Left lobe of liver (tissue), 2 donors: ENCODE data around the gene SDHAF4. TPM values are rescaled to one million over a fixed set of nuclear protein-coding genes. Genes with fewer than 3 reads are reported as not detected.
"Not testable (repeated sequence)": the region's sequence is repeated elsewhere in the genome, so short reads cannot be mapped to it uniquely, and the experiment has no call there.

Source experiments
- ATAC-seq: fragments of 200-7000 bp; cut with Tn5 transposase; one replicate; pipeline ENCODE4 v1.9.1; 2020; ENCODE audit warnings: mild to moderate bottlenecking, moderate library complexity
- DNase-seq: peaks from one replicate; pipeline ENCODE4 v3.0.0-alpha.2; 2020; ENCODE audit warnings: low spot score
- total RNA-seq: library from RNA; stranded (reverse); gene quantifications from one replicate; pipeline ENCODE4 v1.2.1, GENCODE V29; 2021
- donor health status: DM: no; HTN: no; CAD: no; lungs with moderate emphysema.
- donor health status: DM: no; HTN: yes; CAD: no.

Gene SDHAF4
- total RNA-seq, 1 donor from 2014 or later = 4.7 TPM

DNA sequence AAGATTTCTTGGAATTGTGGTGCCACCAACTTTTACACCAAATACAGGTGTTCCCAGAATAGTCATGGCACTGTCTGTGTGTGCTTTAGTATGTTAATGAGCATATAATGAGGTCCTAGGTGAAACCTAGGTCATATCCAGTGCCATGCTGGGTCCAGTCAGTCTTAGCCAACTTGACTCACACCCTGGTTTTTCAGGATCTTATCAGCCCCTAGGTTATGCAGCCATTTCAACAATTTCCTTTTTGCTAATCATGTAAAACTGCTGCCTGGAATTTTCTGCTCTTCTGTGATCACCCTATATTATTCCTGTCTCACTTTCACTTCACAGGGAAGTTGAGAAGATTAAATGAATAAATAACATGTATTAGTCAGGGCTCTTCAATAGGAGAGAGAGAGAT is 23.7 kb downstream of the SDHAF4 start:
- no peak for DNase-seq
- no peak for ATAC-seq

DNA sequence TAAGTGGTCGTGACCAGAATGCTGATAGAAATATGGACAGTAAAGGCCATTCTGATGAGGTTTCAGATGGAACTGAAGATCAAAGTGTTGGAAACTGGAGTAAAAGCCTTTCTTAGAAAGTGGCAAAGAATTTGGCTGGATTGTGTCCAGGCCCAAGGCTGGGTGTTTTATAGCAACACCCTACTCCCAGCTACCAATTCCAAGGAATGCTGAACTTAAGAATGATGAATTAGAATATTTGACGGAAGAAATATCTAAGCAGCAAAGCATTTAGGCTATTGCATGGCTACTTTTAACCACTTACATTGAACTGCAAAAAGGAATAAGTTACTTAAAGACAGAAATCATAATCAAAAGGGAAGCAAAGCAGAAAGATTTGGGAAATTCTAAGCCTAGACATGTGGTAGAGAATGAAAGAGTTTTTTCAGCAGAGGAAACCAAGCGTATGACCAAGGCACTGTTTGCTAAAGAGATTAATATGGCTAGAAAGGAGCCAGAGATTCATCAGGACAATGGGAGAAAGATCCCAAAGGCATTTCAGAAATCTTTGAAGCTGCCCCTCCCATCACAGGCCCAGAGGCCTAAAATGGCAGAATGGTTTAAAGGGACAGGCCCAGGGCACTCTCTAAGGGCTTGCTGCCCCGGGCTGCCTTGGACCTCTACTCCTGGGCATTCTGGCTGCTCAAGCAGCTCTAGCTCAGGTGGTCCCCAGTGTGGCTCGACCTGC is 25.8 kb downstream of the SDHAF4 start:
- DNase-seq (no peak), ATAC-seq (no peak)

DNA sequence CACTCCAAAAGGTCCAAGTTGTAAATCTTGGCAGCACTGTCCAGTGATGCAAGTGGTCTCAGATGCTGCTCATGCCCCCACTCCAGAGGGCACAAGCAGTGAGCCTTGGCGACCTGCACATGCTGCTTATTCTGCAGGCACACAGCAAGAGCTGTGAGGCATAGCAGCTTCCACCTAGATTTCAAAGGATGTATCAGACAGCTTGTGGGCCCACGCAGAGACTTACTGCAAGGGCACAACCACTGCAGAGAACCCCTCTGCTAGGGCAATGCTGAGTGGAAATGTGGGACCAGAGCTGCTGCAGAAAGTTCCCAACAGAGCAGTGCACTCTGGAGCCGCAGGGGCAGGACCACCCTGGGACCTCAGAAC is 26.4 kb downstream of the SDHAF4 start:
- ATAC-seq = no peak
- DNase-seq = no peak

DNA sequence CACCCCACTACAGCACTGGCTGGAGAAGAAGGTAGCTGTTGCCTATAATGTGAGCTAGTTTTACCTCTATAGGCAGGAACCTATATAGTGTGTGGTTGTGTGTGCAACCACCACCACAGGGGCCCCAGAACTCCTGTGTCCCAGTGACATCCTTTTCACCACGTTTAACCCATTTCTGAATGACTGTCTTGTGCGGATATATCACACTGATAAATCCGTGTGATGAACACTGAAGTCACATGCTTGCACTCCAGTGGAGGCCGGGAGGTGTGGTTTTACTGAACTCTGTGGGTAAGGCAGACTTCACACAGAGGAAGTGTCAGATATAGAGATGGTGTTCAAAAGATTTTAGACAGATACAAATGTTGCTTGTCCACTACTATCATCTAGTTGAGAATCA is 32.5 kb downstream of the SDHAF4 start:
- ATAC-seq (no peak), DNase-seq (no peak)

DNA sequence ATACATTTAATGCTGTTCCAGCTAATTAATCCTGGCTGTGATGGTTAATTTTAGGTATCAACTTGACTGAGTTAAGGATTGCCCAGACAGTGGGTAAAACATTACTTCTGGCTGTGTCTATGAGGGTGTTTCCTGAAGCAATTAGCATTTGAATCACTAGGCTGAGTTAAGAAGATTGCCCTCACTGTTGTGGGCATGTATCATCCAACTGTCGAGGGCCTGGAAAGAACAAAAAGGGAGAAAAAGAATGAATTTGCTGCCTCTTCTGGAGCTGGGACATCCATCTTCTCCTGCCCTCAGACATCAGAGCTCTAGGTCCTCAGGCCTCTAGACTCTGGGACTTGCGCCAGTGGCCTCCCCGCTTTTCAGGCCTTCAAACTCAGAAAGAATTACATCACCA is 34.3 kb downstream of the SDHAF4 start:
- ATAC-seq = no peak

DNA sequence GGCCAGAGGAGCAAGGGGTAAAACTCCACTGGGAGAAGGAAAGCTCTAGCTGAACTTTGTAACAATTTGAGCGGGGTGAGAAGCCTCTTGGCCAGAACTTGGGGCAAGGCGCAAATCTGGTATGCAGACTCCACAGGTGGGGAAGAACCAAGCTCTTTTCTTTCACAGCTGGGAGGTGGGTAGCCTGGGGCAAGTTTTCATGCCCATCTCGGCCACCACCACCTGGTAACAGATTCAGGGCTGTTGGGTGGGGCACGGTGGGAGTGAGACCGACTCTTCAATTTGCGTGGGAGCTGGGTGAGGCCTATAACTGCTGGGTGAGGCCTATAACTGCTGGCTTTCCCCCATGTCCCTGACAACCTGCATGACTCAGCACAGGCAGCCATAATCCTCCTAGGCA is 37.5 kb downstream of the SDHAF4 start:
- DNase-seq (no peak), ATAC-seq (no peak)

More for the DNA sequence above, 34.3 kb downstream of the SDHAF4 start:
- no peak for DNase-seq

DNA sequence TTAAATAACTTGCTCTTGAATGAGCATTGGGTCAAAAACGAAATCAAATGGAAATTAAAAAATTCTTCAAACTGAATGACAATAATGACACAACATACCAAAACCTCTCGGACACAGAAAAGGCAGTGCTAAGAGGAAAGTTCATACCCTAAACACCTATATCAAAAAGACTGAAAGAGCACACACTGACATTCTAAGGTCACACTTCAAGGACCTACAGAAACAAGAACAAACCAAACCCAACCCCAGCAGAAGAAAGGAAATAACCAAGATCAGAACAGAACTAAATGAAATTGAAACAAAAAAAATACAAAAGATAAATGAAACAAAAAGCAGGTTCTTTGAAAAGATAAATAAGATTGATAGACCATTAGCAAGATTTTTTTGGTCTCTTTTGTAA is 40.6 kb downstream of the SDHAF4 start:
- ATAC-seq, DNase-seq: not testable (repeated sequence)

DNA sequence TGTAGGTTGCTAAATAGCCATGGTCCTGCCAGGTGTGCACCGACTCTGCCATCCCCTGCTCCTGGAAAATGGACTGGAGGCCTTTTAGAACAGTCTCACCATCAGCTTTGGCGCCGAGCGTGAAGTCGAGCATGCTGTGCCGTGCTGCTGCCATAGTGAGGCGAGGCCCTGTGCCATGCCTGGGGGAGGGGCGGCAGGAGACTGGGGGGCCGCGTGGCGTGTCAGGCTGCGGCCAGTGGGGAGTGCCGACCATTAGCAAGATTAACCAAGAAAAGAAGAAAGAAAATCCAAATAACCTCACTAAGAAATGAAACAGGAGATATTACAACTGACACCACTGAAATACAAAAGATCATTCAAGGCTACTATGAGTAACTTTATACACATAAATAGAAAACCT is 42.5 kb downstream of the SDHAF4 start:
- DNase-seq, ATAC-seq: not testable (repeated sequence)

DNA sequence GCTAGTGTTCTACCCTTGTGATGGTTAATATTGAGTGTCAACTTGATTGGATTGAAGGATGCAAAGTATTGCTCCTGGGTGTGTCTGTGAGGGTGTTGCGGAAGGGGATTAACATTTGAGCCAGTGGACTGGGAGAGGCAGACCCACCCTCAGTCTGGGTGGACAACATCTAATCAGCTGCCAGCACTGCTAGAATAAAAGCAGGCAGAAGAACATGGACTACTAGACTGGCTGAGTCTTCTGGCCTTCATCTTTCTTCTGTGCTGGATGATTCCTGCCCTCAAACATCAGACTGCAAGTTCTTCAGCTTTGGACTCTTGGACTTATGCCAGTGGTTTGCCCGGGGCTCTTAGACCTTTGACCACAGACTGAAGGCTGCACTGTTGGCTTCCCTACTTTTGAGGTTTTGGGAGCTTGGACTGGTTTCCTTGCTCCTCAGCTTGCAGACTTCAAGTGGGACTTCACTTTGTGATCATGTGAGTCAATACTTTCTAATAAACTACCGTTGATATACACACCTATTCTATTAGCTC is 50.1 kb downstream of the SDHAF4 start:
- ATAC-seq = peak; percentile 78
- peak; percentile 64 for DNase-seq

DNA sequence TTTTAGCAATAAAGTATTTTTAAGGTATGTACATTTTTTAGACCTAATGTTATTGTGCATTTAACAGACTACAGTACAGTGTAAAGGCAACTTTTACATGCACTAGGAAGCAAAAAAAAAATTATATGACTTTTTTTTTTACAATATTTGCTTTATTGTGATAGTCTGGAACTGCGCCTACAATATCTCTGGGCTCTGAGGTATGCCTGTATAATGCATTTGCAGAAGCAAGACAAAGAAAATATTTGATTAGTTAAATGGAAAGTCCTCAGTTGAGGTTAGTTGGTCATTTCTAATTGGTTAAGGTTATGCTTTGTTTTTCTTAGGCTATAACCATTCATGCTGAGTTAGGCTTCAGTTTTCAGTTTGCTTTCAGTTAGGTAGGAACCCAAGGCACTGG is 54.0 kb downstream of the SDHAF4 start:
- DNase-seq = no peak
- no peak for ATAC-seq

DNA sequence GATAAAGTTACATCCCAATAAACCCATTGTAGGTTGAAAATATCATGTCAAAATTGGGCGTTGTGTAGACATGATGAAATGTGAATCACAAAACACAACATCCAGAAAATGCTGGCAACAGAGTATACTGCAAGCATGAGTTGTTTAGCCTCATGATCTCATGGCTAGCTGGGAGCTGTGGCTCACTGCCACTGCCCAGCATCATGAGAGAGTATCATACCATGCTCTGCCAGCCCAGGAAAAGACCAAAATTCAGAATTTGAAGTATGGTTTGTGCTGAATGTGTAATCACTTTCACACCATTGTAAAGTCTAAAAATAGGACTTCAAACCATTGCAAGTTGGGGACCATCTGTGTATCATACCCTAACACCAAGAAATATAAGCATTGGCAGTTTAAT is 55.7 kb downstream of the SDHAF4 start:
- ATAC-seq = no peak
- no peak for DNase-seq

DNA sequence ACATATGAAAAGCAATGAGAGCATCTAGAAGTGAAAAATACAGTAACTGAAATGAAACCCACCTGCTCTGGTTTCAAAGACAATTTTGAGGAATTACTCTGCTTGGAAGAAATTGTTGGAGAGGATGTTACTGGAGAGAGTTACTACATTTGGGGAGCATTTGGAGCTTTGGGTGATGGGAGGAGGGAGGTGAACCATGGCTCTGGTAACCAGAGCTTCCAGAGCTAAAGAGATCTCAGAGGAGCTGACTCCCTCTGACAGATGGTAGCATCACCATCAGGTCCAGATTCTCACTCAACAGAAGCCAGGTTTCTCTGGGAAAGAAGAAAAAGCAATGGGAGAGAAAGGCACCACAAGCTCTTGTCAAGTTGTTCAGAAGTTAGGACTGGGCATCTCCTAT is 58.7 kb downstream of the SDHAF4 start:
- ATAC-seq = no peak
- DNase-seq = no peak

DNA sequence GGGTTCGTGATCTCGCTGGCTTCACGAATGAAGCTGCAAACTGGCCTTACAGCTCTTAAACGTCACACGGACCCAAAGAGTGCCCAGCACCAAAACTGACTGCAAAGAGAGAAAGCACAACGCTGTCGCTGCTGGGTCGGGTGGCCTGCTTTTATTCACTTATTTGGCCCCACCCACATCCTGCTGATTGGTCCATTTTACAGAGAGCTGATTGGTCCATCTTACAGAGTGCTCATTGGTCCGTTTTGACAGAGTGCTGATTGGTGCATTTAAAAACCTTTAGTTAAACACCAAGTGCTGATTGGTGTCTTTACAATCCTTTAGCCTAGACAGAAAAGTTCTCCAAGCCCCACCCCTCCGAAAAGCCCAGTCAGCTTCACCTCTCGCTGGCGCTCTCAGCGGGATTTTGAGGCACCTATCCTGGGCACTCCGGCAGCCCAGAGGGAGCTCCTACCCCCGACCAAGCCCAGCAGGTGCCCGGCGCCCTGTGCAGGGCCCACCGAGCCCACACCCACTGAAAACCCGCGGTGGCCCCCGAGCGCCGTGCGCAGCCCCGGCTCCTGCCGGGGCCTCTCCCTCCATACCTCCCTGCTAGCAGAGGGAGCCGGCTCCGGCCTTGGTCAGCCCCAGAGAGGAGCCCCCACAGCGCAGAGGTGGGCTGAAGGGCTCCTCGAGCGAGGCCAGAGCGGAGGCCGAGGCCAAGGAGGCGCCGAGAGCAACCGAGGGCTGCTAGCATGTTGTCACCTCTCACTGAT is 60.9 kb downstream of the SDHAF4 start:
- ATAC-seq = no peak
- no peak for DNase-seq

DNA sequence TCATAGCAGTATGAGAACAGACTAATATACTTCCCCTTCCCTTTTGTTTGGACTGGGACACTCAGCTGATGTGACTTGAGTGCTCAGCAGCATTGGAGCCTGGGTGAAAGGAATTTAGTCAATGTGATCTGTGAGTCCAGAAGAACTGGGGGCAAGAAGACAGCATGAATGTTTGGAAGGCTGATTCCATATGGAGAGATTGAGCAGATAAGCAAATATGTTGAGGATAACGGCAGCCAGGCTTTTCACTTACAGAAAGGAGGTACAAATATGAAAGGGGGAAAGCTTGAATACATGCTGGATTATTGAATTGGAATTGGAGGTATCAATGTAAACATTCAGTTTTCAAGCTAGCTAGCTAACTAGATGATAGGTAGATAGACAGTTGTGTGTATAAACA is 63.2 kb downstream of the SDHAF4 start:
- no peak for ATAC-seq
- DNase-seq = no peak

DNA sequence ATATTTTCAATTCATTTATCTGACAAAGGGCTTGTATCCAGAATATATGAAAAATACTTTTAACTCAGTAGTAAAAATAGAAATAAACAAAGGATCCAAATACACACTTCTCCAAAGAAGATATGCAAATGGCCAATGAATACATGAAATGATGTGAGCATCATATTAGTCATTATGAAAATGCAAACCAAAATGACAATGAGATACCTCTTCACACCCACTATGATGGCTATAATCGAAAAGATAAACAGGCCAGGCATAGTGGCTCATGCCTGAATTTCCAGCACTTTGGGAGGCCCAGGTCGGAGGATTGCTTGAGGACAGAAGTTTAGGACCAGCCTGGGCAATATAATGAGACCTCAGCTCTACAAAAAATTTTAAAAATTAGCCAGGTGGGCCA is 67.1 kb downstream of the SDHAF4 start:
- no peak for DNase-seq
- no peak for ATAC-seq

DNA sequence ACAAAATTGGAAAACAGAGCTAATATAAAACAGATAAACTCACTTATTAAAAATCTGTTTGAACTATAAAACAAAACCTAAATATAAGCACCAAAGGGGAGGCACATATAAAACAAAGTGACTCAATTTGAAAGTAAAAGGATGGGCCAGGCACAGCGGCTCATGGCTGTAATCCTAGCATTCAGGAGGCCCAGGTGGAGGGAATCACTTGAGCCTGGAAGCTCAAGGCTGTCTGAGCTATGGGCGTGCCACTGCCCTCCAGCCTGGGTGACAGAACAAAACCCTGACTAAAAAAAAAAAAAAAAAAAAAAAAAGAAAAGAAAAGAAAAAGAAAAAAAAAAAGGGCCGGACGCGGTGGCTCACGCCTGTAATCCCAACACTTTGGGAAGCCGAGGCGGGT is 69.9 kb downstream of the SDHAF4 start:
- ATAC-seq (no peak), DNase-seq (no peak)

DNA sequence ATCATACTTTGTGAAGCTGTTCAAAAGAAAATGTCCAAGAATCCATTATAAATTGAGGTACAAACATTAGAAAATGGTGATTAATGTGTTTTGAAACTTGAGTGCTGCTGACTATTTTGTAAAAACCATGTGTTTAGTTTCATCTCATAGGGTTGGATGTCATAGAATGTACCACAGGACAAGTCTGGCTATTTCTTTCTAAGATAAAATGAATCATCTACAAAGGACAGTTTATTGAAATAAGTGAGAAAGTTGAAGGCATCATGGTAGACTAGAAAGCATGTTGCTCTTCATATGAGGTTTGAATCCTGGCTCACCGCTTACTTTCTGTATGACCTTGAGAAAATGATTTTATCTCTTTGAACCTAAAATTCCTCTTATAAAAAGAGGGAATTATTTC is 71.7 kb downstream of the SDHAF4 start:
- DNase-seq (no peak), ATAC-seq (no peak)

Other genes with a start within 250 kb of the SDHAF4 start
- 3.9 TPM for gene FAM135A, start 153.4 kb upstream of the SDHAF4 start, total RNA-seq
- gene SMAP1, start 101.0 kb downstream of the SDHAF4 start, total RNA-seq = 9.1 TPM